Measurements from ENCODE around the gene TRPM4.
A peak's percentile ranks its signal among the peaks of the same experiment; 100 is the strongest.
"Not testable (repeated sequence)": the region's sequence is repeated elsewhere in the genome, so short reads cannot be mapped to it uniquely, and the experiment has no call there.

TRPM4 gene

GRCh38 chr19:49196527-49197240 is 39.1 kb downstream of the TRPM4 start:
- DNase-seq: no peak

- DNase-seq: no peak
Observed at GRCh38 chr19:49200238-49200862, 42.8 kb downstream of the TRPM4 start.

GRCh38 chr19:49201042-49201441 is 43.5 kb downstream of the TRPM4 start:
- DNase-seq: no peak

GRCh38 chr19:49205114-49205513 is 47.5 kb downstream of the TRPM4 start:
- no peak for DNase-seq

- DNase-seq: not testable (repeated sequence)
Observed at GRCh38 chr19:49209502-49209901, 51.9 kb downstream of the TRPM4 start.

- DNase-seq: peak; percentile 22
Observed at GRCh38 chr19:49210108-49210900, 52.7 kb downstream of the TRPM4 start.

- no peak for DNase-seq
Observed at GRCh38 chr19:49210901-49211451, 53.4 kb downstream of the TRPM4 start.

- no peak for DNase-seq
Observed at GRCh38 chr19:49212016-49212701, 54.6 kb downstream of the TRPM4 start.

GRCh38 chr19:49213791-49214190 is 56.2 kb downstream of the TRPM4 start:
- DNase-seq: no peak

- DNase-seq: no peak
Observed at GRCh38 chr19:49214701-49215100, 57.1 kb downstream of the TRPM4 start.

GRCh38 chr19:49216071-49216470 is 58.5 kb downstream of the TRPM4 start:
- no peak for DNase-seq

- DNase-seq: no peak
Observed at GRCh38 chr19:49217382-49217781, 59.8 kb downstream of the TRPM4 start.

- DNase-seq: no peak
Observed at GRCh38 chr19:49222011-49222410, 64.4 kb downstream of the TRPM4 start.

- DNase-seq: no peak
Observed at GRCh38 chr19:49222528-49222927, 64.9 kb downstream of the TRPM4 start.

GRCh38 chr19:49223472-49223871 is 65.9 kb downstream of the TRPM4 start:
- DNase-seq: no peak

- not testable (repeated sequence) for DNase-seq
Observed at GRCh38 chr19:49224441-49224840, 66.8 kb downstream of the TRPM4 start.

- DNase-seq: no peak
Observed at GRCh38 chr19:49224879-49225278, 67.3 kb downstream of the TRPM4 start.

GRCh38 chr19:49229416-49229815 is 71.8 kb downstream of the TRPM4 start:
- no peak for DNase-seq

GRCh38 chr19:49231389-49231788 is 73.8 kb downstream of the TRPM4 start:
- DNase-seq: peak; percentile 38

- DNase-seq: peak; percentile 28
Observed at GRCh38 chr19:49231804-49232203, 74.2 kb downstream of the TRPM4 start.

- DNase-seq: no peak
Observed at GRCh38 chr19:49233163-49233562, 75.6 kb downstream of the TRPM4 start.

- DNase-seq: no peak
Observed at GRCh38 chr19:49241769-49242168, 84.2 kb downstream of the TRPM4 start.

- DNase-seq: no peak
Observed at GRCh38 chr19:49243129-49243528, 85.5 kb downstream of the TRPM4 start.
